Neural crest cell (in vitro differentiated cells): ENCODE data around the gene PIK3C2A. TPM values are rescaled to one million over a fixed set of nuclear protein-coding genes. Genes with fewer than 3 reads are reported as not detected.

ENCODE experiments used
- DNase-seq: peaks from one replicate; pipeline ENCODE4 v3.0.0; 2021; ENCODE audit warnings: low read depth, mixed read lengths, low spot score
- H3K27ac Mint-ChIP-seq: one replicate; pipeline ENCODE4 v1.8.0; 2021; ENCODE audit warnings: mild to moderate bottlenecking, mixed read lengths; ENCODE audit not compliant: unreplicated experiment
- H3K27me3 Mint-ChIP-seq: 2 replicates; pipeline ENCODE4 v1.8.0; 2021; ENCODE audit warnings: low read depth, mild to moderate bottlenecking, mixed read lengths
- H3K36me3 Mint-ChIP-seq: 2 replicates; pipeline ENCODE4 v1.8.0; 2021; ENCODE audit warnings: low read depth, mild to moderate bottlenecking, mixed read lengths
- H3K4me1 Mint-ChIP-seq: 2 replicates; pipeline ENCODE4 v1.8.0; 2021; ENCODE audit warnings: mixed read lengths
- H3K4me3 Mint-ChIP-seq: one replicate; pipeline ENCODE4 v1.8.0; 2021; ENCODE audit warnings: mild to moderate bottlenecking, mixed read lengths
- H3K9me3 Mint-ChIP-seq: 2 replicates; pipeline ENCODE4 v1.8.0; 2021; ENCODE audit warnings: mixed read lengths
- CTCF ChIP-seq: fragments of 200-600 bp; sonication (generic); conservative IDR thresholded peaks from 2 replicates; pipeline ENCODE4 v1.5.0; 2021; ENCODE audit warnings: antibody characterized with exemption, mild to moderate bottlenecking
- total RNA-seq: library from RNA; stranded (reverse); gene quantifications from 2 replicates; pipeline ENCODE4 v1.2.1, GENCODE V29; 2021

Gene PIK3C2A
- total RNA-seq, 1 donor from 2014 or later = 76.8 TPM

GRCh38 chr11:17208257-17208999 lies 642 bp upstream of the PIK3C2A start:
- DNase-seq = no peak
- peaks cover 7% of the 10 kb centered on the region for H3K36me3 Mint-ChIP-seq
- H3K4me3 Mint-ChIP-seq = peak overlapping the region; percentile 98
- TF ChIP-seq CTCF = no peak
- peaks cover 44% of the 10 kb centered on the region for H3K4me1 Mint-ChIP-seq
- H3K27ac Mint-ChIP-seq = peak overlapping the region; percentile 97
- H3K9me3 Mint-ChIP-seq = no peaks in the 10 kb centered on the region
- no peaks in the 10 kb centered on the region for H3K27me3 Mint-ChIP-seq

GRCh38 chr11:17206463-17206862 lies 1.3 kb downstream of the PIK3C2A start:
- peak overlapping the region; percentile 98 for H3K4me3 Mint-ChIP-seq
- H3K36me3 Mint-ChIP-seq = peaks cover 5% of the 10 kb centered on the region
- H3K27ac Mint-ChIP-seq = no peak overlapping the region
- no peak for DNase-seq
- TF ChIP-seq CTCF = no peak
- no peaks in the 10 kb centered on the region for H3K27me3 Mint-ChIP-seq
- H3K9me3 Mint-ChIP-seq = no peaks in the 10 kb centered on the region
- peaks cover 47% of the 10 kb centered on the region for H3K4me1 Mint-ChIP-seq

GRCh38 chr11:17197431-17197898 lies 10.3 kb downstream of the PIK3C2A start:
- H3K9me3 Mint-ChIP-seq = no peaks in the 10 kb centered on the region
- TF ChIP-seq CTCF = no peak
- H3K4me3 Mint-ChIP-seq = peak overlapping the region; percentile 3
- DNase-seq = no peak
- H3K27ac Mint-ChIP-seq = no peak overlapping the region
- no peaks in the 10 kb centered on the region for H3K27me3 Mint-ChIP-seq
- peaks cover 20% of the 10 kb centered on the region for H3K36me3 Mint-ChIP-seq
- peaks cover 19% of the 10 kb centered on the region for H3K4me1 Mint-ChIP-seq

- no peak for DNase-seq
- Mint-ChIP-seq H3K27ac (peak overlapping the region; percentile 57), H3K4me3 (no peak overlapping the region), H3K27me3 (no peaks in the 10 kb centered on the region), H3K4me1 (no peaks in the 10 kb centered on the region), H3K36me3 (peaks cover 11% of the 10 kb centered on the region), H3K9me3 (no peaks in the 10 kb centered on the region)
- no peak for TF ChIP-seq CTCF
These were observed 19.1 kb downstream of the PIK3C2A start for GRCh38 chr11:17188675-17189074.

- TF ChIP-seq CTCF = no peak
- H3K27me3 Mint-ChIP-seq = no peaks in the 10 kb centered on the region
- no peaks in the 10 kb centered on the region for H3K4me1 Mint-ChIP-seq
- peak overlapping the region; percentile 6 for H3K27ac Mint-ChIP-seq
- no peak overlapping the region for H3K4me3 Mint-ChIP-seq
- no peak for DNase-seq
- peaks cover 8% of the 10 kb centered on the region for H3K36me3 Mint-ChIP-seq
- H3K9me3 Mint-ChIP-seq = no peaks in the 10 kb centered on the region
These were observed 20.7 kb downstream of the PIK3C2A start for GRCh38 chr11:17186932-17187692.
